H9 (cell line): ENCODE measurements around the gene ZNF674. TPM values are rescaled to one million over a fixed set of nuclear protein-coding genes. Genes with fewer than 3 reads are reported as not detected.
"Not testable (repeated sequence)": the region's sequence is repeated elsewhere in the genome, so short reads cannot be mapped to it uniquely, and the experiment has no call there.

Source experiments
- DNase-seq: peaks from one replicate; pipeline ENCODE4 v3.0.0-alpha.2; 2017
- H2AFZ ChIP-seq: one replicate; pipeline ENCODE4 v1.6.1; 2013; ENCODE audit warnings: mild to moderate bottlenecking, low read length, control low read depth, moderate library complexity
- H2AK5ac ChIP-seq: 2 replicates; pipeline ENCODE4 v1.6.1; 2013; ENCODE audit warnings: low read length, control low read depth, mixed read lengths; ENCODE audit not compliant: insufficient read length
- H2BK120ac ChIP-seq: one replicate; pipeline ENCODE4 v1.6.1; 2013; ENCODE audit warnings: low read depth, mild to moderate bottlenecking, low read length, control low read depth, inconsistent platforms; ENCODE audit not compliant: poor library complexity, severe bottlenecking
- H2BK12ac ChIP-seq: 2 replicates; pipeline ENCODE4 v1.6.1; 2013; ENCODE audit warnings: low read length, control low read depth, mixed read lengths, low read depth; ENCODE audit not compliant: insufficient read length
- H2BK15ac ChIP-seq: 2 replicates; pipeline ENCODE4 v1.6.1; 2013; ENCODE audit warnings: low read depth, low read length, control low read depth
- H2BK20ac ChIP-seq: one replicate; pipeline ENCODE4 v1.6.1; 2013; ENCODE audit warnings: low read depth, mild to moderate bottlenecking, low read length, control low read depth, inconsistent platforms; ENCODE audit not compliant: poor library complexity, severe bottlenecking
- H2BK5ac ChIP-seq: 2 replicates; pipeline ENCODE4 v1.6.1; 2013; ENCODE audit warnings: low read length, control low read depth, mixed read lengths; ENCODE audit not compliant: insufficient read length
- H3K14ac ChIP-seq: 2 replicates; pipeline ENCODE4 v1.6.1; 2013; ENCODE audit warnings: low read length, control low read depth; ENCODE audit not compliant: insufficient read depth
- H3K18ac ChIP-seq: 2 replicates; pipeline ENCODE4 v1.6.1; 2013; ENCODE audit warnings: low read depth, mild to moderate bottlenecking, mixed read lengths, low read length, control low read depth; ENCODE audit not compliant: insufficient read length
- H3K23ac ChIP-seq: 2 replicates; pipeline ENCODE4 v1.6.1; 2013; ENCODE audit warnings: low read length, control low read depth, mixed read lengths, low read depth; ENCODE audit not compliant: insufficient read length
- H3K23me2 ChIP-seq: 2 replicates; pipeline ENCODE4 v1.6.1; 2013; ENCODE audit warnings: low read depth, mild to moderate bottlenecking, mixed read lengths, low read length, control low read depth; ENCODE audit not compliant: insufficient read length, poor library complexity, severe bottlenecking
- H3K27ac ChIP-seq: 2 replicates; pipeline ENCODE4 v1.5.1; 2013; ENCODE audit warnings: low read length, control low read depth, mixed read lengths, low read depth; ENCODE audit not compliant: insufficient read length
- H3K27me3 ChIP-seq: 2 replicates; pipeline ENCODE4 v1.6.1; 2013; ENCODE audit warnings: low read length, control low read depth, inconsistent platforms; ENCODE audit not compliant: insufficient read depth
- H3K4ac ChIP-seq: 2 replicates; pipeline ENCODE4 v1.6.1; 2013; ENCODE audit warnings: low read depth, mild to moderate bottlenecking, control low read depth, inconsistent platforms, low read length, moderate library complexity
- H3K4me1 ChIP-seq: 2 replicates; pipeline ENCODE4 v1.6.1; 2013; ENCODE audit warnings: low read length, control low read depth, inconsistent platforms; ENCODE audit not compliant: insufficient read depth
- H3K4me2 ChIP-seq: 2 replicates; pipeline ENCODE4 v1.6.1; 2013; ENCODE audit warnings: low read length, control low read depth, mixed read lengths; ENCODE audit not compliant: insufficient read length, insufficient read depth
- H3K56ac ChIP-seq: 2 replicates; pipeline ENCODE4 v1.6.1; 2013; ENCODE audit warnings: low read depth, mild to moderate bottlenecking, mixed read lengths, low read length, control low read depth; ENCODE audit not compliant: insufficient read length
- H3K79me1 ChIP-seq: 2 replicates; pipeline ENCODE4 v1.6.1; 2013; ENCODE audit warnings: low read depth, mild to moderate bottlenecking, moderate library complexity, low read length, control low read depth, inconsistent platforms; ENCODE audit not compliant: insufficient read depth, poor library complexity, severe bottlenecking
- H3K79me2 ChIP-seq: 2 replicates; pipeline ENCODE4 v1.6.1; 2013; ENCODE audit warnings: low read length, control low read depth, inconsistent platforms; ENCODE audit not compliant: insufficient read depth
- H3K9ac ChIP-seq: 2 replicates; pipeline ENCODE4 v1.6.1; 2013; ENCODE audit warnings: low read length, control low read depth, mixed read lengths; ENCODE audit not compliant: insufficient read length; ENCODE audit errors: extremely low read depth
- H3K9me3 ChIP-seq: one replicate; pipeline ENCODE4 v1.6.1; 2013; ENCODE audit warnings: low read depth, low read length, inconsistent platforms; ENCODE audit not compliant: control insufficient read depth
- H3T11ph ChIP-seq: one replicate; pipeline ENCODE4 v1.6.1; 2013; ENCODE audit warnings: mild to moderate bottlenecking, low read length, control low read depth, inconsistent platforms
- H4K20me1 ChIP-seq: one replicate; pipeline ENCODE4 v1.6.1; 2013; ENCODE audit not compliant: control insufficient read depth, insufficient read length, insufficient read depth
- H4K5ac ChIP-seq: 2 replicates; pipeline ENCODE4 v1.6.1; 2013; ENCODE audit warnings: low read depth, mild to moderate bottlenecking, mixed read lengths, low read length, control low read depth; ENCODE audit not compliant: insufficient read length
- H4K8ac ChIP-seq: replicated peaks from 2 replicates; pipeline ENCODE4 v1.6.1; 2013; ENCODE audit warnings: low read length, control low read depth, mixed read lengths, low read depth; ENCODE audit not compliant: insufficient read length
- H4K91ac ChIP-seq: 2 replicates; pipeline ENCODE4 v1.6.1; 2013; ENCODE audit warnings: low read depth, mild to moderate bottlenecking, moderate library complexity, mixed read lengths, low read length, control low read depth; ENCODE audit not compliant: insufficient read length
- H3K27ac Mint-ChIP-seq, 3 experiments: 2 replicates in 2 of 3; 3 replicates in 1 of 3; pipeline ENCODE4 v1.8.0; 2020 to 2021; ENCODE audit warnings: mixed read lengths in 3 of 3, mild to moderate bottlenecking in 1 of 3, moderate library complexity in 1 of 3
- H3K27me3 Mint-ChIP-seq: 2 replicates; pipeline ENCODE4 v1.8.0; 2021; ENCODE audit warnings: low read depth, mild to moderate bottlenecking, moderate library complexity, mixed read lengths
- H3K36me3 Mint-ChIP-seq, 3 experiments: 2 replicates in 2 of 3; 3 replicates in 1 of 3; pipeline ENCODE4 v1.8.0; 2020 to 2021; ENCODE audit warnings: low read depth in 3 of 3, mixed read lengths in 3 of 3; ENCODE audit not compliant: insufficient read depth in 1 of 3
- H3K4me1 Mint-ChIP-seq, 2 experiments: 2 replicates each; pipeline ENCODE4 v1.8.0; 2020; ENCODE audit warnings: mixed read lengths in 2 of 2
- H3K4me3 Mint-ChIP-seq, 2 experiments: 2 replicates in 1 of 2; 3 replicates in 1 of 2; pipeline ENCODE4 v1.8.0; 2020 to 2021; ENCODE audit warnings: mild to moderate bottlenecking in 2 of 2, mixed read lengths in 2 of 2, moderate library complexity in 1 of 2
- H3K9me3 Mint-ChIP-seq, 2 experiments: 2 replicates in 1 of 2; 3 replicates in 1 of 2; pipeline ENCODE4 v1.8.0; 2020; ENCODE audit warnings: mild to moderate bottlenecking in 2 of 2, mixed read lengths in 2 of 2, moderate library complexity in 1 of 2
- WGBS: extraction: QIAGEN DNeasy Blood & Tissue Kit; methylation state at CpG from one replicate; pipeline ENCODE4 v1.1.7; 2013; ENCODE audit warnings: missing lambda C conversion rate, low lambda C conversion rate, mixed read lengths; ENCODE audit not compliant: insufficient read length; ENCODE audit errors: extremely low coverage; 5-methylcytosine and 5-hydroxymethylcytosine counted together
- total RNA-seq: library from RNA; stranded (reverse); gene quantifications from 2 replicates; pipeline ENCODE4 v1.2.1, GENCODE V29; 2021
- TF ChIP-seq, protein P1 (sequence below): fragments of 200-600 bp; sonication (generic); conservative IDR thresholded peaks from 3 replicates; pipeline ENCODE4 v1.8.0; 2021; ENCODE audit warnings: antibody characterized with exemption, mild to moderate bottlenecking

Gene ZNF674
- total RNA-seq, 1 experiment from 2014 or later: 10.1 TPM

- H4K20me1 ChIP-seq: no peaks in the 10 kb centered on the region
- H4K8ac ChIP-seq: no peak overlapping the region
- peak overlapping the region; percentile 34 for H3K4me2 ChIP-seq
- TF ChIP-seq, protein P1, sequence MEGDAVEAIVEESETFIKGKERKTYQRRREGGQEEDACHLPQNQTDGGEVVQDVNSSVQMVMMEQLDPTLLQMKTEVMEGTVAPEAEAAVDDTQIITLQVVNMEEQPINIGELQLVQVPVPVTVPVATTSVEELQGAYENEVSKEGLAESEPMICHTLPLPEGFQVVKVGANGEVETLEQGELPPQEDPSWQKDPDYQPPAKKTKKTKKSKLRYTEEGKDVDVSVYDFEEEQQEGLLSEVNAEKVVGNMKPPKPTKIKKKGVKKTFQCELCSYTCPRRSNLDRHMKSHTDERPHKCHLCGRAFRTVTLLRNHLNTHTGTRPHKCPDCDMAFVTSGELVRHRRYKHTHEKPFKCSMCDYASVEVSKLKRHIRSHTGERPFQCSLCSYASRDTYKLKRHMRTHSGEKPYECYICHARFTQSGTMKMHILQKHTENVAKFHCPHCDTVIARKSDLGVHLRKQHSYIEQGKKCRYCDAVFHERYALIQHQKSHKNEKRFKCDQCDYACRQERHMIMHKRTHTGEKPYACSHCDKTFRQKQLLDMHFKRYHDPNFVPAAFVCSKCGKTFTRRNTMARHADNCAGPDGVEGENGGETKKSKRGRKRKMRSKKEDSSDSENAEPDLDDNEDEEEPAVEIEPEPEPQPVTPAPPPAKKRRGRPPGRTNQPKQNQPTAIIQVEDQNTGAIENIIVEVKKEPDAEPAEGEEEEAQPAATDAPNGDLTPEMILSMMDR: peak; percentile 43
- peaks cover 92 to 96% of the 10 kb centered on the region in 2 experiments for H3K9me3 Mint-ChIP-seq
- no peak overlapping the region for H3K23ac ChIP-seq
- no peak overlapping the region for H2BK5ac ChIP-seq
- no peak overlapping the region for H3K9ac ChIP-seq
- no peak overlapping the region for H3K27ac ChIP-seq
- WGBS: no CpG with 5 or more reads among the region's 8 CpGs
- peaks cover 15% of the 10 kb centered on the region for H3K9me3 ChIP-seq
- H3K4me3 Mint-ChIP-seq: no peak overlapping the region
- H3K27me3 ChIP-seq: no peaks in the 10 kb centered on the region
- peaks cover 61 to 76% (median 68%) of the 10 kb centered on the region in 3 experiments for H3K36me3 Mint-ChIP-seq
- peak overlapping the region; percentile 82 for H3K18ac ChIP-seq
- no peaks in the 10 kb centered on the region for H3K23me2 ChIP-seq
- no peak overlapping the region for H3K4ac ChIP-seq
- no peak overlapping the region for H3K14ac ChIP-seq
- H3T11ph ChIP-seq: no peak overlapping the region
- H4K91ac ChIP-seq: no peak overlapping the region
- H4K5ac ChIP-seq: no peak overlapping the region
- H3K27ac Mint-ChIP-seq: peak overlapping the region in 1 of 3 experiments; percentile 53; a peak in 2 of 7 replicates
- peaks cover 22 to 38% of the 10 kb centered on the region in 2 experiments for H3K4me1 Mint-ChIP-seq
- peak; percentile 67 for DNase-seq
- H2AFZ ChIP-seq: no peak overlapping the region
- no peak overlapping the region for H2BK20ac ChIP-seq
- no peak overlapping the region for H2BK120ac ChIP-seq
- no peak overlapping the region for H2BK15ac ChIP-seq
- no peaks in the 10 kb centered on the region for H3K79me1 ChIP-seq
- H2BK12ac ChIP-seq: no peak overlapping the region
- H3K56ac ChIP-seq: no peak overlapping the region
- no peaks in the 10 kb centered on the region for H3K79me2 ChIP-seq
- no peak overlapping the region for H2AK5ac ChIP-seq
- peaks cover 2% of the 10 kb centered on the region; the same call in 1 of the 2 replicates for H3K27me3 Mint-ChIP-seq
- H3K4me1 ChIP-seq: no peaks in the 10 kb centered on the region; the same call in 1 of the 2 replicates
Measured at GRCh38 chrX:46485897-46486296, 59.3 kb downstream of the ZNF674 start.

DNA sequence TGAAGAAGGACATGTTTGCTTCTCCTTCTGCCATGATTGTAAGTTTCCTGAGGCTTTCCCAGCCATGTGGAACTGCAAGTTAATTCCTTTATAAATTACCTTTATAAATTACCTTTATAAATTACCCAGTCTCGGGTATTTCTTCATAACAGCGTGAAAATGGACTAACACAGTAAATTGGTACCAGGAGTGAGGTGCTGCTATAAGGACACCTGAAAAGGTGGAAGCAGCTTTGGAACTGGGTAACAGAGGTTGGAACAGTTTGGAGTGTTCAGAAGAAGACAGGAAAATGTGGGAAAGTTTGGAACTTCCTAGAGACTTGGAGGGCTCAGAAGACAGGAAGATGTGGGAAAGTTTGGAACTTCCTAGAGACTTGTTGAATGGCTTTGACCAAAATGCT is 66.6 kb downstream of the ZNF674 start:
- H3K4me1 Mint-ChIP-seq, H3K23ac ChIP-seq, H3K79me2 ChIP-seq, H3K4ac ChIP-seq, H3K9ac ChIP-seq, H3K4me3 Mint-ChIP-seq, H3K4me1 ChIP-seq, H3K4me2 ChIP-seq, DNase-seq, H2BK5ac ChIP-seq, H3K18ac ChIP-seq, H3K56ac ChIP-seq, H3K27ac Mint-ChIP-seq, H3T11ph ChIP-seq, H2AK5ac ChIP-seq, H4K20me1 ChIP-seq, H4K91ac ChIP-seq, H3K27ac ChIP-seq, H2BK12ac ChIP-seq, H3K79me1 ChIP-seq, H3K23me2 ChIP-seq, H3K27me3 ChIP-seq, H3K14ac ChIP-seq, H2BK15ac ChIP-seq, H2BK20ac ChIP-seq, H2BK120ac ChIP-seq, H2AFZ ChIP-seq, H3K27me3 Mint-ChIP-seq, H4K5ac ChIP-seq, H4K8ac ChIP-seq: not testable (repeated sequence)
- Mint-ChIP-seq H3K9me3 (peaks cover 74 to 82% of the 10 kb centered on the region in 2 experiments), H3K36me3 (peaks cover 41 to 51% (median 45%) of the 10 kb centered on the region in 3 experiments)
- no CpG with 5 or more reads among the region's 2 CpGs for WGBS
- peaks cover 15% of the 10 kb centered on the region for H3K9me3 ChIP-seq
